GM21381 (cell line): ENCODE results near the gene SGPP2.
"Not testable (repeated sequence)": the region's sequence is repeated elsewhere in the genome, so short reads cannot be mapped to it uniquely, and the experiment has no call there.

Experiments used
- ATAC-seq: cut with Tn5 transposase; IDR thresholded peaks from one replicate; pipeline ENCODE4 v1.9.1; 2021; ENCODE audit warnings: mild to moderate bottlenecking, moderate library complexity; ENCODE audit not compliant: unreplicated experiment

Gene SGPP2, protein sequence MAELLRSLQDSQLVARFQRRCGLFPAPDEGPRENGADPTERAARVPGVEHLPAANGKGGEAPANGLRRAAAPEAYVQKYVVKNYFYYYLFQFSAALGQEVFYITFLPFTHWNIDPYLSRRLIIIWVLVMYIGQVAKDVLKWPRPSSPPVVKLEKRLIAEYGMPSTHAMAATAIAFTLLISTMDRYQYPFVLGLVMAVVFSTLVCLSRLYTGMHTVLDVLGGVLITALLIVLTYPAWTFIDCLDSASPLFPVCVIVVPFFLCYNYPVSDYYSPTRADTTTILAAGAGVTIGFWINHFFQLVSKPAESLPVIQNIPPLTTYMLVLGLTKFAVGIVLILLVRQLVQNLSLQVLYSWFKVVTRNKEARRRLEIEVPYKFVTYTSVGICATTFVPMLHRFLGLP

DNA sequence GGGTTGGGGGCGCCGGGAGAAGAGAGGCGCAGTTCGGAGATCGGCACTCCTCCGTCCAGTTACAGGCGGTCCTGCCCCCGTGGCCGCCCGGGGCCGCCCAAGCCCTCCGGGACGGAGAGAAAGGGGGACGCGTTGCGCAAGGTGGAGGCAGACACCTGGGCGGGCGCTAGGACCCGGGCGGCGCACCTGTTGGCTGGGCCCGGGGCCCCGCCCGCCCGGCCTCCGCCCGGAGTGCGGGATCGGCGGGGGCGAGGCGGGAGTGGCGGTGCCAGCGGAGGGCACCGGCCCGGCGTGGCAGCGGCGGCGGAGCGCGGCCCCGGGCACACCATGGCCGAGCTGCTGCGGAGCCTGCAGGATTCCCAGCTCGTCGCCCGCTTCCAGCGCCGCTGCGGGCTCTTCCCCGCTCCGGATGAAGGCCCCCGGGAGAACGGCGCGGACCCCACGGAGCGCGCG, at the start of gene SGPP2:
TSS of gene SGPP2 (plus strand) at position 268 of the 453 bp plus-strand sequence. CDS start at position 328, 60 bp downstream.
- ATAC-seq, result peak; percentile 34

DNA sequence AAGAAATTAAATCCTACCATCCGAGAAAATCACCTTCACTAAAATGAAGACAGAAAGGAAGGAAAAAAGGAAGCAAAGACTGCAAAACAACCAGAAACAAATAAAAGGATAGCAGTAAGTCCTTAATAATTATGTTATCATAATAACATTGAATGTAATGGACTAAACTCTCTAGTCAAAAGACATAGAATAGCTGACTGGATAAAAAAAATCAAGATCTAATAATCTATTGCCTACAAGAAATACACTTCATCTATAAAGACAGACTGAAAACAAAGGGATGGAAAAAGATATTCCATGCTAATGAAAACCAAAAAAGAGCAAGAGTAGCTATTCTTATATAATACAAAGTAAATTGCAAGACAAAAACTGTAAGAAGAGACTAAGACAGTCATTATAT, 48.5 kb upstream of the SGPP2 start:
- no peak for ATAC-seq

DNA sequence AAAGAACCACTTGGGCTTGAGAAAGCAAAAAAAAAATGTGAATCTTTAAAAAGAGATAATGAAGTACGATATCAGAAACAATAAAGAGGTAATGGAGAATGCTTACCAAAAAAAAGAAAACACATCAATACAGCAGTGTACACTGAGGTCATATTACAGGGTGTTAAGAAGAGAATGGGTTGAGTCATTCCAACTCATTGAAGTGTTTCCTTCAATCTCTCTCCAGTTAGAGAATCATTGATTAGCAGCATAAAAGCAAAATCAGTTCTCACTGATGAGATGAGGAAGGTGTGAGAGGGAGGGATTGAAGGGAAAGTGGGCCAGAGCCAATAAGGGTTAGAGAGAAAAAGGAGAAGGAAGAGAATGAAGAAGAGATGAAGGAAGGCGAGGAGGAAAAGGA, 43.9 kb upstream of the SGPP2 start:
- no peak for ATAC-seq

DNA sequence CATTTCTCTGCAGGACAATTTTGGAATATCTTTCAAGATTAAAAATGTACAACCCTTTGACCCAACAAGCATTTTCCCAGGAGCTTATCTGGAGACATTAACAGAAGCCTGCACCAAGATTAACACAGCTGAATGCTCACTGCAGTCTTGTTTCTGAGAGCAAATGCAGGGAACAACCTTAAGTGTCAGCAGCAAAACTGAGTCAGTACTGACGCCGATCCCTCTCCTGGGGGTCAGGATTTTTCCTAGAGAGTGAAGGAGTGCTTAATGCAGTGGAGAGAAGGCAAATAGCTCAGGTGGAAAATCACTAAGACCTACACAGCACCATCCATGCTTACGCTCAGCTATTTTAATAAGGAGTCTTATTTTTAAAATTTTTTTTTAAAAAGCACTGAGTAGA, 42.8 kb upstream of the SGPP2 start:
- ATAC-seq, result no peak

DNA sequence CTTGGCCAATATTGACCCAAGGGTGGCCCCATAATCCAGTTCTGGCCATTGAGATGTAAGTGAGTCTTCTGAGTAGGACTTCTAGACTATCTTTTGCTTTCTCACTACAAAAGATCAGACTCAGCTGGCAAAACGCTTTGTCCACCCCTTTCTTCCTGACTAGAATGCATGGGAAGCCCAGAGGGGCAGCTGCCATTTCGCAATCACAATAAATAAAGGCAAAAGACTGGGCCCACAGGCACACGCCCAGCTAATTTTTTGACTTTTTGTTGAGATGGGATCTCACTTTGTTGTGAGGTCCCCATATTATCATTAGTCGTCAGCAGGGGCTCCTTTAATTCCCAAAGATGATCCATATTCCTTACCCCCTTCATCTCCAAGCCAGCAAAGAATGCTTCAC, 41.1 kb upstream of the SGPP2 start:
- ATAC-seq, result no peak

DNA sequence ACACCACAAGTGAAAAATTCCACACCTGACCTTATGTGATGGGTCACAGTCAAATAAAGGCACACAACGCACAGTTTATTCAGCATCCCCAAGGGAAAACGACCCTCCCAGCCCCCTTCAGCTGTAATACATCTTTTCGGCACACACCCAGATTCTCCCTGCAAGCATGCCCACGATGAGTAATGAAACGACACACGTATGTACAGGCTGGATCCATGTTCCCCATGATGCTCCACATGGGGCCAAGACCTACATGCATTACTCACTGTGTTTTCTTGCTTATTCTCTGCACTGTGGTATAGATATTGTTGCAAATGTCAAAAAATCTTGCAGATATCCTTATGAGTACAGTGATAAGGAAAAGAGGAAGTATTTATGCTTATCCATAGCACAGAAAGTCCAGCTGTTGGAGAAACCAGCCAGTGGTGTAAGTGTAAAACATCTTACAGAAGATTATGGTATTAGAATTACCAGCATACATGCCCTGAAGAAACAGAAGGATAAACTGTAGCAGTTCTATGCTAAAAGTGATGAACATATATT, 32.5 kb upstream of the SGPP2 start:
- no peak for ATAC-seq

DNA sequence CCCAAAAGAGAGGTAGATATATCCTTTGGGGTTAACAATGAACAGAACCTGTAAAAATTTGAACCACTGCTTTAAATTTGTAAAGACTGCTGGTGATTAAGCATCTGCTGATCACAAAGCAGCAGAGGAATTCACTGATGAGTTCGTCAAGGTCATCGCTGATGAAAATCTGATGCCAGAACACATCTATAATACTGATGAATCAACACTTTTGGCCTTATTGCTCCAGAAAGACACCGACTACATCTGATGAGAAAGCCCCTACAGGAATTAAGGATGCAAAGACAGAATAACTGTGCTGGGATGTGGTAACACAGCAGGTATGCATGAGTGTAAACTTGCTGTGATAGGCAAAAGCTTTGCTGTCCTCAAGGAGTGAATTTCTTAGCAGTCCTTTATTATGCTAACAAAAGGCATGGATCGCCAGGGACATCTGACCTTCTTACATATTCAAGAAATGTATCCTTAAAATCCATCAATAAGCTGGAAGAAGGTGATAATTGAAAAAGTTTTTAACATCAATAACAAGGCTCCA, 30.5 kb upstream of the SGPP2 start:
- ATAC-seq, result no peak

DNA sequence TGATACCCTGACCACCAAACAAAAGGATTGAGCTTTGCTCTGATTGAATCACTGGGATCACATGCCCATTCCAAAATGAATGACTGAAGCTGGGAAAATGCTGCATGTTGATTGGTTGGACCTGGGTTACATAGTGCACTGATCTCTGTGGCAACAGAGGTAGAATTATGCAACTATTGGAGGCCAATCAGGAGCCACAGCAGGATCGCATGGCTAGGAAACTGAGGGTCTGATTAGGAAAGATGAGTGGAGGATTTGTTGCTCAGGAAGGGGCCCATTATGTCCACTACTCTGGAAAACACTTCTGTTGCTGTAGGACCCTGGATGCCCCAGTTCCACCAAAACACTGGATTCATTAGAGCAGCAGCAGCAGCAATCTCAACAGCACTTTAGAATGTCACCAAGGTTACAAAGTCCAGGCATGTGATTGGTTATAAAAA, 25.9 kb upstream of the SGPP2 start:
- no peak for ATAC-seq

DNA sequence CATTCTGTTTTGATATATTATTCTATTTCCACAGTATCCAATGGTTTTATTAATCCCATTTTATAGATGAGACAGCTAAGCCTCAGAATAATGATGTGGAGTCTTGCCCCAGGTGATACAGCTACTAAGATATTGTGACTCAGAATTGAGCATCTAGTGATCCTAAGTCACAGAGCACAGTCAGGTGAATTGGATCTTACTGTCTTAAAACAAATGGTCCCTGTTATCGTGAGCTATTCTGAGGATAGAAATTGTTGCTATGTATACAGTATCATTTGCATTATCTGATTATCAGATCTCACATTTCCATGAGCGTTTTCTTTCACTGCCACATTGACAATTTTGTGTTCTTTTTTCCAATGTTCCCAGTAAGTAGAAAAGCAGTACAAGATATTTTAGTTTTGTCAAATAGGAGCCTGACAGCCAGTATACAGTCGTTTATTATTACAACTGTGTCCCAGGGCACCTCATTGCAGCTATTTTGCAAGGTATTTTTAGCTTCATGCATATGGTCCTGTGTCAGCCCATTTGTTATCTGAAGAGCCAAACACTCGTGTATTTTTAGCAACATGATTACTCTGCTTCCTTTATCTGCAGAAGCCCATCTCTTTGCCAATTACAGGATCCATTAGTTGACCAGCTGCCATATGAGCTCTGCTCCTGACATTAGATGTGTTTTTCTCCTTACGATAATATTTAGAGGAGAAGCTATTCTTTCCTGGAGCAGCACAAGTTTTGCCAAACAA, 25.1 kb upstream of the SGPP2 start:
- no peak for ATAC-seq

DNA sequence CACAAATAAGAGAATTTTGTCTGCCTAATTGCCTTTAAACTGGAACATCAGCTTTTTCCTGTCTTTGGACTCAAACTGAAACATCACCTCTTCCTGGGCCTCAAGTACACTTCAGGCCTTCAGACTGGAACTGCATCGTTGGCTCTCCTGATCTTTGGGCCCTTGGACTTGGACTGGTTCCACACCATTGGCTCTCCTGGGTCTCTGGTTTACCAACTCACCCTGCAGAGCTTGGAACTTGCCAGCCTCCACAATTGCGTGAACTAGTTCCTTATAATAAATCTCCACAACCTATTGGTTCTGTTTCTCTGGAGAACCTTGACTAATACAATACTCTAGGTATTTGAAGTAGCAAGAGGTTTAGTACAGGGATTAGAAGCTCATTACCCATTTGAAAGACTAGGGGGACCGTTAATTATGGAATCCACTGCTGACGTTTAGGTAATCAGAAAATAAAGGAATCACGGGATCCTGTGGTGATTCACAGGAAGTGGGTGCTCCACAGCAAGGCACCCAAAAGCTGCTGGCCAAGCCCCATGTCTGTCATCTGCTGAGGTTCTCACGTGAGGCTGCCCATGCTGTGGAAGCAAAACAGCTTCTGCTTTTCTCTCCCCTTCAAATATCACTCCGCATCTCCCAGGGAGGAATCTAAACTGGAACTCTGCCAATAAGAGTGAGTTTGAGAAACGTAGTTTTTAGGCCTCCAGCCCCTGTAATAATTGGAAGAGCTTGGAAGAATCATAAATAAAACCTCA, 20.0 kb upstream of the SGPP2 start:
- ATAC-seq, result no peak

DNA sequence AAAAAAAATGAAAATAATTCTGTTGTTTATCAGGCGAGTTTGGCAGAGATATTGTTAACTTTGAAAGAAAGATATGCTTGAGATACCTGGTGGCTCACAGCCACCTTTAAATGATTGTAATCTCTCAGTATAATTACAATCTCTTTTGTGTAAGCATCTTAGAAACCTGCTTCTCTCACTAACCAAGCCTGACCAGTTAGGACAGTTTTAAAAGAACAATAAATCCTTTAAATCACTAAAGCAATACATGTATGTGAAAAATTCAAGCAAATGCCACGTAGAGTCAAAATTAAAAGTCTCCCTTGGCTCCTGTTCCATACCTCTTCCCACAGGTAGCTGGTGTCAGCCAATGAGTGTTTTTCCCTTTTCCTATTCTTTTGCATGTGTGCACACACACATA, 15.7 kb upstream of the SGPP2 start:
- ATAC-seq, result no peak

DNA sequence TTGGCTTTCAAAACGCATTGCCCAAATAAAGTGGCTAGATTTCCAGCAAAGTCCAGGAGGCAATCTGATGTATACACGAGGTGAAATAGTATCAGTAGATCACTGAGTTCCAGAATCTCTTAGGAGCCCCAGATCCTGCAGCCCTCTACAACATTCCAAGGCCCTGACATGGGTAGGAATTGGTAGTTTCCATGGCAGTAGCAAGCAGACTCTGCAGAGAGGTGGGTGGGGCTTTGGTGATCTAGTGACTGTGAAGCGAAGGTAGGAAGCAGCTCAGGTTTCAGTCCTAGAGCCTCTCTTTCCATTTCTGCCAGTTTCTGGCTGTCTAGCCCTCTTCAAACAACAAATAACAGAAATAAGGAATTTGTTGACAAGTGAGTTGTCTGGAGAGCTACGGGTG, 13.8 kb upstream of the SGPP2 start:
- no peak for ATAC-seq

DNA sequence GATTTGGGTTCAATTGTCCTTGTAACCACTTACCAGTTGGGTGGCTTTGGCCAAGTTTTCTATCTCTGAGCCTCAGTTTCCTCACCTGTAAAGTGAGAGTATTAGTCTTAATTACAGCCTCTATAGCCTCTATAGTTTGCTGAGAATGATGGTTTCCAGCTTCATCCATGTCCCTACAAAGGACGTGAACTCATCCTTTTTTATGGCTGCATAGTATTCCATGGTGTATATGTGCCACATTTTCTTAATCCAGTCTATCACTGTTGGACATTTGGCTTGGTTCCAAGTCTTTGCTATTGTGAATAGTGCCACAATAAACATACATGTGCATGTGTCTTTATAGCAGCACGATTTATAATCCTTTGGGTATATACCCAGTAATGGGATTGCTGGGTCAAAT, 12.0 kb upstream of the SGPP2 start:
- not testable (repeated sequence) for ATAC-seq

DNA sequence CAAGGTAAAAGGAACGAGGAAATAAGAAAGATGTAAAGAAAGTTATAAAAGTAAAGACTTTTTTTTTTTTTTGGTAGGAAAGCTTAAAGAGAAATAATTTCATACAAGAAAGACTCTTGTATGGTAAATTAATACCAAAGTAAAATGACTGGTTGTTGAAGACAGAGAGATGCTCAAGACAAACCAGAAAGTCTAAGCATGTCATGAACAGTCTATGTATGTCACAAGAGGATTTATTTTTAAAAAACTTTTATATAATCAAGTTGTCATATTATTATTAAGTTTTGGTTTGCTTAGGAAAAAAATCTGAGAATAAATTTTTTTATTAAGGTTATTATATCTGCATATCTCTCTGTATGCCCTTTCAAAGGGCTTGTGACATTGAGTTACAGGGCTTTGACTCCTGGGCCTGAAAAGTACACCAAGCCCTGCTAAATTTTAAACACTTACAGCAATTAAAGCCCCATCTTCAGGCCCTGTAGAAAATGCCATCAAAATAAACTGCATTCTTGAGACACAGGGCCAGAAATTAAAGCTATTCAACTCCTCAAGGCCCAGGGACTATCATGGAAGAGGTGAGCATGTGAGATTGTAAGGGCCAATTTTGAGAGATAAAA, 10.9 kb upstream of the SGPP2 start:
- no peak for ATAC-seq

DNA sequence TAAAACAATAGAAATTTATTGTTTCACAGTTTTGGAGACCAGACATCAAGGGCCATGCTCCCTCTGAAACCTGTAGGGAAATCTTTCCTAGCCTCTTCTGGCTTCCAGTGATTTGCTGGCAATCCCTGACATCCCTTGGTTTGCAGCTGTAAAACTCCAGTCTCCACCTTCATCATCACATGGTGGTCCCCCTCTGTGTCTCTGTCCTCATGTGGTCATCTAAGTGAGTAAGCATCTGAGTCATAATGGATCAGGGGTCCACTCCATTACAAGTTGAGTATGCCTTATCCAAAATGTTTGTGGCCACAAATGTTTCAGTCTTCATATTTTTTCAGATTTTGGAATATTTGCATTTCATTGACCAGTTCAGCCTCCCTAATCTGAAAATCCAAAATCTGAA, 5.6 kb upstream of the SGPP2 start:
- ATAC-seq, result no peak

DNA sequence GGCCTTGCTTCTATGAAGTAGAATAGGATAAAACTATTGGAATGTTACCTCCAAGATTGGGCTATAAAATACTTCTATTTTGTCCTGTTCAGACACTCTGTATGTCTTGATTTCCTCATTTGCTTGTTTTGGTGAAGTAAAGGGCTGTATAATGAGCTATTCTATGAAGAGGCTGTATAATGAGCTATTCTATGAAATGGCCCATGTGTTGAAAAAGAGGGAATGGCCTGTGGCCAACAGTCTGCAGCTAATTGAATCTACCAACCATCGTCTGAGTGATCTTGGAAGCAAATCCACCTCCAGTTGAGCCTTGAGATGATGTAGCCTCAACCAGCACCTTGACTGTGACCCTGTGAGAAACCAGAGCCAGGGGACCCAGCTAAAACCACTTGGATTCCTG, 3.8 kb upstream of the SGPP2 start:
- ATAC-seq, result no peak

DNA sequence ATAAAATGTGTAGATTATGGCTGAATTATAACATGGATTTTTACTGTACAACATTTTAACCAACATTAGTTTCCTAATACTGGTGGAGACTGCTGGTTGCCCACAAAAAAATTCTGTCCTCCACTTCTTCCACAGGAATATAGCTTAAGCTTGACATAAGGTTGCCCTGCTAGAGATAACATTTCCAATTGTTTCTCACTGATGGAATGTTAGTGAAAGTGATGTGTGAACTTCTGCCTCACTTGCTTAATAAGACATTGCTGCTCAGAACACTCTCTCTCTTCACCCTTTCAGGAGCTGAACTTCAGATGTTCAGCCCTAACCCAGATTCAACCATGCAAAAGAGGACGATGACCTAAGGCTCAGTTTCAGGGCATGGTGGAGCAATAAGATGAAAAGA, 2.7 kb upstream of the SGPP2 start:
- ATAC-seq, result no peak

DNA sequence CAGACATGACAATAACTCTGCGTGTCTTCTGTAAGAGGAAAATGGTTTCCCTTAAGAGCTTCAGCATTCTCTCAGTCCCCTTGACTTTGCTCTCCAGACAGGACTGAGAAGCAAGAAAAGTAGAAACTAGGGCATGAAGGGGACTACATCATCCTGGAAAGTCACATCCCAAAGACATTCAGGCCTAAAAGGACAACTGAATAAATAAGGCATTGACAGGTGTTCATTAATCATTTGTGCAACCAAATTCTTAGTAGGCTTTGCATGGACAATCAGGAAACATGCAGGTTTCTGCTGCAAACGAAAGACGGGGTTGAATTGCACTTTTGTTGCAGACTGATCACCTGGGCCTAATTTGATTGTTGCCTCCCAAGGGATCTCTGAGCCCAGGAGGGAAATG, 1.2 kb upstream of the SGPP2 start:
- ATAC-seq, result no peak

DNA sequence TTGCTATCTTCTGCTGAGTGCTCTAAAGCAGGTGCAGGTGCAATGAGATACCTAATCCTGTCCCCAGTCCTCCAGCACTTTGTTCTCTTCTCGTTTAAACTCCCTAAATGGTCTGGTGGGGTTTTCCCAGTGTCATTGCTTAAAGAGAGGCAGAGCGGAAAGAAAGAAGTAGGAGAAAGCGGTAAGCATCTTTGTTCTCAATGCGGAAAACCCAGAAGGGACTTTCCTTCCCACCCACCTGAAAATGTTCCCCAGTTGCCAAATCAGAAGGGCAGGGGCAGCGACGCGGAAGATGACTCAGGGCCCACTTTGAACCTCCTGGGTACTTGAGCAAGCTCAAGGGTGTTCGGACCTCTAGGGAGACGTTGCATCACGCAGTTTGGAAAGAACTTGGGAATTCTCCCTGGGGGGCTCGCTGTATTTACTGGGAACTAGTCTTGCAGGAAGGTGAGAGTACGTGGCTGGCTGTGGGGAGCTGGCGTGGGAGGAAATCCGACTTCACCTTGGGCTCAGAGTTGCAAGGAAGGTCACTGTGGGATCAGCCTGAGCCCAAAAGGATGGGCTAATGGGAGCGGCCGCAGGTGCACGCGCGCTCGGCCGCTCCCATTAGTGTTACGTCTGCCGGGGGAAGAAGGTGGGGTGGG, 589 bp upstream of the SGPP2 start:
- peak; percentile 23 for ATAC-seq
